ENCODE data around the gene ZNF473.

The ZNF473 gene

GRCh38 chr19:50024719-50025021, 1.1 kb upstream of the ZNF473 start:
- Histone ChIP-seq H3K27me3 (ENCODE audit: control insufficient read depth in 5 of 5, insufficient read depth in 4 of 5, low read length in 5 of 5) (no peaks in the 10 kb centered on the region), H3K9ac (ENCODE audit: low read length in 5 of 5) (peak overlapping the region; percentile 50 to 96 (median 93)), H3K36me3 (ENCODE audit: control insufficient read depth in 5 of 5, insufficient read depth in 5 of 5, low read length in 5 of 5) (peaks cover 0 to 14% (median 8%) of the 10 kb centered on the region in 5 donors), H3K4me3 (ENCODE audit: low read depth in 1 of 5, low read length in 5 of 5) (peak overlapping the region; percentile 86 to 98 (median 94)), H3K27ac (ENCODE audit: low read depth, low read length) (peak overlapping the region; percentile 68), H3K4me1 (ENCODE audit: control insufficient read depth in 5 of 5, insufficient read depth in 5 of 5, low read length in 5 of 5) (peaks cover 6 to 32% (median 24%) of the 10 kb centered on the region in 5 donors), H3K9me3 (ENCODE audit: control insufficient read depth in 5 of 5, low read length in 5 of 5) (no peaks in the 10 kb centered on the region)

GRCh38 chr19:50025022-50025793, 597 bp upstream of the ZNF473 start, which contains the start of gene VRK3:
Gene VRK3, minus strand, starts transcription at chr19:50025372. Its CDS starts 9,210 bp downstream, at chr19:50016162.
- Histone ChIP-seq H3K9ac (ENCODE audit: low read length in 5 of 5) (peak within 1 kb of the TSS; percentile 50 to 96 (median 93)), H3K27ac (ENCODE audit: low read depth, low read length) (peak within 1 kb of the TSS; percentile 81), H3K4me1 (ENCODE audit: control insufficient read depth in 5 of 5, insufficient read depth in 5 of 5, low read length in 5 of 5) (peaks cover 6 to 32% (median 24%) of the 10 kb centered on the region in 5 donors), H3K9me3 (ENCODE audit: control insufficient read depth in 5 of 5, low read length in 5 of 5) (no peaks in the 10 kb centered on the region), H3K4me3 (ENCODE audit: low read depth in 1 of 5, low read length in 5 of 5) (peak within 1 kb of the TSS; percentile 86 to 98 (median 94)), H3K36me3 (ENCODE audit: control insufficient read depth in 5 of 5, insufficient read depth in 5 of 5, low read length in 5 of 5) (peaks cover 0 to 13% (median 7%) of the 10 kb centered on the region in 5 donors), H3K27me3 (ENCODE audit: control insufficient read depth in 5 of 5, insufficient read depth in 4 of 5, low read length in 5 of 5) (no peaks in the 10 kb centered on the region)

- H3K4me1 ChIP-seq (ENCODE audit: control insufficient read depth in 5 of 5, insufficient read depth in 5 of 5, low read length in 5 of 5), result peaks cover 6 to 32% (median 24%) of the 10 kb centered on the region in 5 donors
Measured at GRCh38 chr19:50026550-50026906, 723 bp downstream of the ZNF473 start.

GRCh38 chr19:50030225-50030624, 4.4 kb downstream of the ZNF473 start:
- Histone ChIP-seq H3K4me1 (ENCODE audit: control insufficient read depth in 5 of 5, insufficient read depth in 5 of 5, low read length in 5 of 5) (peaks cover 5 to 14% (median 11%) of the 10 kb centered on the region in 5 donors), H3K9ac (ENCODE audit: low read length in 5 of 5) (no peak overlapping the region), H3K4me3 (ENCODE audit: low read depth in 1 of 5, low read length in 5 of 5) (no peak overlapping the region), H3K36me3 (ENCODE audit: control insufficient read depth in 5 of 5, insufficient read depth in 5 of 5, low read length in 5 of 5) (peaks cover 10 to 51% (median 39%) of the 10 kb centered on the region in 5 donors), H3K27me3 (ENCODE audit: control insufficient read depth in 5 of 5, insufficient read depth in 4 of 5, low read length in 5 of 5) (no peaks in the 10 kb centered on the region), H3K27ac (ENCODE audit: low read depth, low read length) (no peak overlapping the region), H3K9me3 (ENCODE audit: control insufficient read depth in 5 of 5, low read length in 5 of 5) (no peaks in the 10 kb centered on the region)

More at GRCh38 chr19:50026550-50026906, 723 bp downstream of the ZNF473 start:
- Histone ChIP-seq H3K9ac (ENCODE audit: low read length in 5 of 5) (peak overlapping the region in 1 of 5 donors; percentile 82), H3K4me3 (ENCODE audit: low read depth in 1 of 5, low read length in 5 of 5) (peak overlapping the region; percentile 81 to 98 (median 86)), H3K27ac (ENCODE audit: low read depth, low read length) (no peak overlapping the region), H3K36me3 (ENCODE audit: control insufficient read depth in 5 of 5, insufficient read depth in 5 of 5, low read length in 5 of 5) (peaks cover 0 to 18% (median 12%) of the 10 kb centered on the region in 5 donors), H3K9me3 (ENCODE audit: control insufficient read depth in 5 of 5, low read length in 5 of 5) (no peaks in the 10 kb centered on the region), H3K27me3 (ENCODE audit: control insufficient read depth in 5 of 5, insufficient read depth in 4 of 5, low read length in 5 of 5) (no peaks in the 10 kb centered on the region)

- H3K9ac ChIP-seq (ENCODE audit: low read length in 5 of 5), result peak overlapping the region in 1 of 5 donors; percentile 18
- H3K9me3 ChIP-seq (ENCODE audit: control insufficient read depth in 5 of 5, low read length in 5 of 5), result no peaks in the 10 kb centered on the region
- no peaks in the 10 kb centered on the region for H3K27me3 ChIP-seq (ENCODE audit: control insufficient read depth in 5 of 5, insufficient read depth in 4 of 5, low read length in 5 of 5)
- H3K4me3 ChIP-seq (ENCODE audit: low read depth in 1 of 5, low read length in 5 of 5), result no peak overlapping the region
- H3K27ac ChIP-seq (ENCODE audit: low read depth, low read length), result no peak overlapping the region
- H3K36me3 ChIP-seq (ENCODE audit: control insufficient read depth in 5 of 5, insufficient read depth in 5 of 5, low read length in 5 of 5), result peaks cover 10 to 55% (median 43%) of the 10 kb centered on the region in 5 donors
- H3K4me1 ChIP-seq (ENCODE audit: control insufficient read depth in 5 of 5, insufficient read depth in 5 of 5, low read length in 5 of 5), result peaks cover 0 to 13% (median 11%) of the 10 kb centered on the region in 5 donors
Measured at GRCh38 chr19:50030937-50031336, 5.1 kb downstream of the ZNF473 start.

- Histone ChIP-seq H3K9me3 (ENCODE audit: control insufficient read depth in 5 of 5, low read length in 5 of 5) (no peaks in the 10 kb centered on the region), H3K9ac (ENCODE audit: low read length in 5 of 5) (no peak overlapping the region), H3K36me3 (ENCODE audit: control insufficient read depth in 5 of 5, insufficient read depth in 5 of 5, low read length in 5 of 5) (peaks cover 10 to 77% (median 73%) of the 10 kb centered on the region in 5 donors), H3K4me1 (ENCODE audit: control insufficient read depth in 5 of 5, insufficient read depth in 5 of 5, low read length in 5 of 5) (peaks cover 0 to 3% (median 0%) of the 10 kb centered on the region in 5 donors), H3K27me3 (ENCODE audit: control insufficient read depth in 5 of 5, insufficient read depth in 4 of 5, low read length in 5 of 5) (no peaks in the 10 kb centered on the region), H3K4me3 (ENCODE audit: low read depth in 1 of 5, low read length in 5 of 5) (no peak overlapping the region), H3K27ac (ENCODE audit: low read depth, low read length) (no peak overlapping the region)
Measured at GRCh38 chr19:50036908-50037307, 11.1 kb downstream of the ZNF473 start.

- Histone ChIP-seq H3K4me1 (ENCODE audit: control insufficient read depth in 5 of 5, insufficient read depth in 5 of 5, low read length in 5 of 5) (peaks cover 0 to 3% (median 0%) of the 10 kb centered on the region in 5 donors), H3K27ac (ENCODE audit: low read depth, low read length) (no peak overlapping the region), H3K9ac (ENCODE audit: low read length in 5 of 5) (no peak overlapping the region), H3K4me3 (ENCODE audit: low read depth in 1 of 5, low read length in 5 of 5) (no peak overlapping the region), H3K27me3 (ENCODE audit: control insufficient read depth in 5 of 5, insufficient read depth in 4 of 5, low read length in 5 of 5) (no peaks in the 10 kb centered on the region), H3K9me3 (ENCODE audit: control insufficient read depth in 5 of 5, low read length in 5 of 5) (peaks cover 10 to 15% (median 14%) of the 10 kb centered on the region in 5 donors), H3K36me3 (ENCODE audit: control insufficient read depth in 5 of 5, insufficient read depth in 5 of 5, low read length in 5 of 5) (peaks cover 18 to 77% (median 73%) of the 10 kb centered on the region in 5 donors)
Measured at GRCh38 chr19:50039968-50040367, 14.2 kb downstream of the ZNF473 start.

- Histone ChIP-seq H3K4me1 (ENCODE audit: control insufficient read depth in 5 of 5, insufficient read depth in 5 of 5, low read length in 5 of 5) (peaks cover 0 to 5% (median 0%) of the 10 kb centered on the region in 5 donors), H3K9me3 (ENCODE audit: control insufficient read depth in 5 of 5, low read length in 5 of 5) (peaks cover 17 to 25% (median 24%) of the 10 kb centered on the region in 5 donors), H3K36me3 (ENCODE audit: control insufficient read depth in 5 of 5, insufficient read depth in 5 of 5, low read length in 5 of 5) (peaks cover 24 to 81% (median 80%) of the 10 kb centered on the region in 5 donors), H3K9ac (ENCODE audit: low read length in 5 of 5) (no peak overlapping the region), H3K27me3 (ENCODE audit: control insufficient read depth in 5 of 5, insufficient read depth in 4 of 5, low read length in 5 of 5) (no peaks in the 10 kb centered on the region), H3K4me3 (ENCODE audit: low read depth in 1 of 5, low read length in 5 of 5) (no peak overlapping the region), H3K27ac (ENCODE audit: low read depth, low read length) (no peak overlapping the region)
Measured at GRCh38 chr19:50040967-50041366, 15.2 kb downstream of the ZNF473 start.

- H3K9me3 ChIP-seq (ENCODE audit: control insufficient read depth in 5 of 5, low read length in 5 of 5), result peaks cover 24 to 38% (median 33%) of the 10 kb centered on the region in 5 donors
- peaks cover 0 to 13% (median 0%) of the 10 kb centered on the region in 5 donors for H3K4me1 ChIP-seq (ENCODE audit: control insufficient read depth in 5 of 5, insufficient read depth in 5 of 5, low read length in 5 of 5)
- peaks cover 27 to 83% (median 78%) of the 10 kb centered on the region in 5 donors for H3K36me3 ChIP-seq (ENCODE audit: control insufficient read depth in 5 of 5, insufficient read depth in 5 of 5, low read length in 5 of 5)
- H3K27me3 ChIP-seq (ENCODE audit: control insufficient read depth in 5 of 5, insufficient read depth in 4 of 5, low read length in 5 of 5), result peaks cover 0 to 6% (median 0%) of the 10 kb centered on the region in 5 donors
- H3K4me3 ChIP-seq (ENCODE audit: low read depth in 1 of 5, low read length in 5 of 5), result no peak overlapping the region
- no peak overlapping the region for H3K9ac ChIP-seq (ENCODE audit: low read length in 5 of 5)
- no peak overlapping the region for H3K27ac ChIP-seq (ENCODE audit: low read depth, low read length)
Measured at GRCh38 chr19:50042363-50043024, 16.7 kb downstream of the ZNF473 start.

GRCh38 chr19:50043967-50044366, 18.2 kb downstream of the ZNF473 start:
- Histone ChIP-seq H3K4me1 (ENCODE audit: control insufficient read depth in 5 of 5, insufficient read depth in 5 of 5, low read length in 5 of 5) (peaks cover 0 to 13% (median 0%) of the 10 kb centered on the region in 5 donors), H3K36me3 (ENCODE audit: control insufficient read depth in 5 of 5, insufficient read depth in 5 of 5, low read length in 5 of 5) (peaks cover 27 to 82% (median 79%) of the 10 kb centered on the region in 5 donors), H3K9me3 (ENCODE audit: control insufficient read depth in 5 of 5, low read length in 5 of 5) (peaks cover 24 to 44% (median 33%) of the 10 kb centered on the region in 5 donors), H3K27ac (ENCODE audit: low read depth, low read length) (no peak overlapping the region), H3K9ac (ENCODE audit: low read length in 5 of 5) (no peak overlapping the region), H3K27me3 (ENCODE audit: control insufficient read depth in 5 of 5, insufficient read depth in 4 of 5, low read length in 5 of 5) (peaks cover 0 to 6% (median 0%) of the 10 kb centered on the region in 5 donors), H3K4me3 (ENCODE audit: low read depth in 1 of 5, low read length in 5 of 5) (no peak overlapping the region)

Measured in subcutaneous abdominal adipose tissue (tissue), 5 donors.